Measurements from ENCODE around the gene KANSL1.

The KANSL1 gene

DNA sequence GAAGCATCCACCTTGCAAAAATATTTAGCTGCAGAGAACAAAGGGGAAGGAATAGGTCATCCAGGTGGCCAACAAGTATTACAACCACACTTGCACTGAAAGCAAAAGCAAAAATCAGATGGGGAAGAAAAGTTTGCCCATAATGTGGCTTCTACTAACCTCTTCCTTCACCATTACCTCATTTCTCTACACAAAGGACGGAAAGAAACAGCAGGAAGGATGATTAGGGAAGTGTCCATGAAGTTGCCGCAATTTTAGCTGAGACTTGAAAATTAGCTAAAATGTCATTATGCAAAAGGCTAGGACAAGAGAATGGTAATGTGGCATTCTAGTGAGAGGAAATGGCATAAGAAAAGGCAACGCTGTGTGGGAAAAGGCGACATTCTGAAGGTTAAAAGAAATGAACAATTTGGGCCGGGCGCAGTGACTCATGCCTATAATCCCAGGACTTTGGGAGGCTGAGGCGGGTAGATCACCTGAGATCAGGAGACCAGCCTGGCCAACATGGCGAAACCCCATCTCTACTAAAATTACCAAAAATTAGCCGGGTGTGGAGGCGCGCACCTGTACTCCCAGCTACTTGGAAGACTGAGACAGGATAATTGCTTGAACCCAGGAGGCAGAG is 13.7 kb downstream of the KANSL1 start:
- TF ChIP-seq ZFX (IDR thresholded peaks at IDR 0.05) = no peak
- no peak for TF ChIP-seq CTCF (conservative IDR thresholded peaks at IDR 0.05)
- no peak overlapping the region for H3K27ac ChIP-seq

GRCh38 chr17:46178550-46179214 is 14.5 kb downstream of the KANSL1 start:
- TF ChIP-seq ZFX (IDR thresholded peaks at IDR 0.05) = no peak
- TF ChIP-seq CTCF (conservative IDR thresholded peaks at IDR 0.05) = no peak
- no peak overlapping the region for H3K27ac ChIP-seq

DNA sequence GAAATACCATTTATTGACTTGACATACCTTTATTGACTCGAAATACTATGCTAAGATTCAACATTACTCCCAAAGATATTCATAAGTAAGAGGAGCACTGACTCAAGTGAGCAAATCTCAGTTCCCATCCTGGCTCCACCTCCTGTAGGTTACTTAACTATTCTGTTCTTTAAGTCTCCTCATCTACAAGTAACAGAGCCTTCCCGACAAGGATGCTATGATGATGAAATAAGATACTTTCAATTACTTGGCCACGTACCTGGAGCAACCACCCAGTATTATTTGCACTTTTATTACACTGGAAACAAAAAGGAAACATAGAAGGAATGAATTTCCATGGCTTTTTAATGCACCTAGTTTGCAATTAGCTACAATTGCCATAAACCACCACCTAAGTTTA is 16.3 kb downstream of the KANSL1 start:
- no peak overlapping the region for H3K27ac ChIP-seq
- TF ChIP-seq ZFX (IDR thresholded peaks at IDR 0.05) (no peak), CTCF (conservative IDR thresholded peaks at IDR 0.05) (no peak)

GRCh38 chr17:46175891-46176290 is 17.3 kb downstream of the KANSL1 start:
- H3K27ac ChIP-seq = no peak overlapping the region
- TF ChIP-seq ZFX (IDR thresholded peaks at IDR 0.05) (no peak), CTCF (conservative IDR thresholded peaks at IDR 0.05) (no peak)

GRCh38 chr17:46173153-46173552 is 20.1 kb downstream of the KANSL1 start:
- H3K27ac ChIP-seq = no peak overlapping the region
- TF ChIP-seq ZFX (IDR thresholded peaks at IDR 0.05) = no peak
- TF ChIP-seq CTCF (conservative IDR thresholded peaks at IDR 0.05) = no peak

- no peak overlapping the region for H3K27ac ChIP-seq
- no peak for TF ChIP-seq ZFX (IDR thresholded peaks at IDR 0.05)
- TF ChIP-seq CTCF (conservative IDR thresholded peaks at IDR 0.05) = no peak
Observed at GRCh38 chr17:46171939-46172338, 21.3 kb downstream of the KANSL1 start.

DNA sequence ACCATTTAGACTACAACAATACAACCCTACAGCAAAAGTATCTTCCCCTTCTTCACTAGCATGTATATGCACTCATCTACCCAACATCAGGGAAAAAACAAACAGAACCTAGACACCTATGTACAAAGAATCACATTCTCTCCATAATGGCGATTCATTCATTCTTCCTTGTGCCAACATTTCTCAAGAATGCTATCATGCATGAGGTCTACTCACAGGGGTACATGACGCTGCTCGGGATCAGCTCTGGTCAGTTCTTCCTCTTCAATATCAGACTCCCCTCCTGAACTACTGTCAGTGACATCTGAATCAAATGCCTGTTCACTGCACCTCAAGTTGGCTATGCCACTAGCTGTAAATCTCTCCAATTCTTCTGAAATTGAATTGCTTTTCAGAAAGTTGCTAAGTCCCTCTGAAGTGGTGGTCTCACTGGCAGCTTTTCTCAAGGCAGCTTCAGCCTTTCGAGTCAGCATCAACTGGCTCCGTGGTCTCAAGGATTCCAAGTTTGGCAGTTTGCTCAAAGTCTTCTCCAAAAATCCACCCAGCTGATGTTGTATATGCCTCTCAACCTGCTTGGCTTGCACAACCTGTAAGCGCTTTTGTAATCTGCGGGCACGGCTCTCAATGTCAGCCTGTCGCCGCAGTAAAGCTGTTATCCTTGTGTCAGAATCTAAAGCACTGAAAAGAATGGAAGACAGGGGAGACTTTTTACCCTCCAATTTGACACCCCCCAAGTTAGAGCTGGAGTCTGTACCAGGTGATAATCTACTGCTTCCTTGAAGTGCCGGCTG is 22.4 kb downstream of the KANSL1 start:
- no peak overlapping the region for H3K27ac ChIP-seq
- TF ChIP-seq CTCF (conservative IDR thresholded peaks at IDR 0.05) (no peak), ZFX (IDR thresholded peaks at IDR 0.05) (no peak)
